ENCODE data around the gene PPM1A. TPM values are rescaled to one million over a fixed set of nuclear protein-coding genes. Genes with fewer than 3 reads are reported as not detected.

PPM1A gene
- polyA plus RNA-seq, 2 of the 4 experiments (the other 2 are of a cell fraction), result 37.1 to 76.6 TPM

GRCh38 chr14:60253649-60254048 lies 4.6 kb downstream of the PPM1A start (continued):
- no peak for TF ChIP-seq MAX (IDR thresholded peaks at IDR 0.05)
- TF ChIP-seq NFE2L2 (conservative IDR thresholded peaks at IDR 0.05; ENCODE audit: low read length), result no peak
- no peak for TF ChIP-seq RCOR1 (IDR thresholded peaks at IDR 0.05; ENCODE audit: low read depth, low read length)
- no peak for TF ChIP-seq CHD2 (IDR thresholded peaks at IDR 0.05; ENCODE audit: low read length, partially characterized antibody)
- no peak for TF ChIP-seq TFCP2L1 (CRISPR knock-in tag; IDR thresholded peaks at IDR 0.05)

GRCh38 chr14:60254176-60254575 lies 5.2 kb downstream of the PPM1A start:
- 26% methylated on average over 1 of the region's 1 CpG for WGBS (ENCODE audit: missing lambda C conversion rate)
- DNase-seq (ENCODE audit: low read depth in 1 of 2, low spot score in 1 of 2), result no peak
- Histone ChIP-seq H3K9me3 (no peaks in the 10 kb centered on the region), H3K4me3 (no peak overlapping the region), H3K4me1 (peaks cover 48% of the 10 kb centered on the region), H3K4me2 (peak overlapping the region; percentile 47), H3K27ac (no peak overlapping the region)
- no peak for FAIRE-seq
- ATAC-seq, result no peak
- POLR2A ChIA-PET, result no interaction called here
- TF ChIP-seq PBX3 (IDR thresholded peaks at IDR 0.05), result no peak
- no peak for TF ChIP-seq SMC3 (IDR thresholded peaks at IDR 0.05)
- no peak for TF ChIP-seq NFE2L2 (conservative IDR thresholded peaks at IDR 0.05; ENCODE audit: low read length)
- no peak for TF ChIP-seq CHD4 (IDR thresholded peaks at IDR 0.05; ENCODE audit: borderline replicate concordance)
- no peak for TF ChIP-seq ZNF302 (CRISPR knock-in tag; IDR thresholded peaks at IDR 0.05)
- no peak for TF ChIP-seq RAD21 (conservative IDR thresholded peaks at IDR 0.05 in 1 of 2, IDR thresholded peaks at IDR 0.05 in 1 of 2)
- TF ChIP-seq CEBPB (IDR thresholded peaks at IDR 0.05), result no peak
- no peak for TF ChIP-seq BHLHE40 (IDR thresholded peaks at IDR 0.05; ENCODE audit: low read depth, low read length)
- no peak for TF ChIP-seq USF2 (IDR thresholded peaks at IDR 0.05)
- no peak for TF ChIP-seq KDM5A (IDR thresholded peaks at IDR 0.05)
- no peak for TF ChIP-seq JUN (IDR thresholded peaks at IDR 0.05)
- TF ChIP-seq KDM1A (IDR thresholded peaks at IDR 0.05; ENCODE audit: low read depth), result no peak
- no peak for TF ChIP-seq HOXB13 (CRISPR knock-in tag; IDR thresholded peaks at IDR 0.05; ENCODE audit: low read depth)
- TF ChIP-seq HDAC2 (IDR thresholded peaks at IDR 0.05), result no peak
- no peak for TF ChIP-seq EHMT2 (IDR thresholded peaks at IDR 0.05; ENCODE audit: low read depth)
- CTCF ChIA-PET, result no interaction called here

GRCh38 chr14:60257865-60258264 lies 8.8 kb downstream of the PPM1A start:
- no peak overlapping the region for H3K4me3 ChIP-seq
- 96% methylated on average over 1 of the region's 1 CpG for WGBS (ENCODE audit: missing lambda C conversion rate)
- CTCF ChIA-PET, result interaction anchor here (1.2 to 1.6 kb wide), 2 partner anchors 10 to 74 kb away, joined by 4 read pairs; partner anchors contain the start of gene PPM1A
- no peak overlapping the region for H3K27ac ChIP-seq
- no peak for DNase-seq (ENCODE audit: low read depth in 1 of 2, low spot score in 1 of 2)
- peaks cover 44% of the 10 kb centered on the region for H3K4me1 ChIP-seq
- no peak for TF ChIP-seq REST (IDR thresholded peaks at IDR 0.05)
- TF ChIP-seq ELK1 (IDR thresholded peaks at IDR 0.05; ENCODE audit: low read depth, low read length), result no peak
- TF ChIP-seq RCOR1 (IDR thresholded peaks at IDR 0.05; ENCODE audit: low read depth, low read length), result no peak
- FAIRE-seq, result peak; percentile 46
- no peak for ATAC-seq
- POLR2A ChIA-PET, result interaction anchor here (1.9 kb wide), 1 partner anchor 9 kb away, joined by 9 read pairs; the partner anchor contains the start of gene PPM1A
- H3K4me2 ChIP-seq, result no peak overlapping the region
- no peaks in the 10 kb centered on the region for H3K9me3 ChIP-seq

All from A549 (cell line).